HG03025 (cell line): ENCODE data around the gene PKMYT1.

Experiments
- ATAC-seq: cut with Tn5 transposase; IDR thresholded peaks from one replicate; pipeline ENCODE4 v1.9.1; 2021; ENCODE audit warnings: mild to moderate bottlenecking, moderate library complexity; ENCODE audit not compliant: unreplicated experiment, low FRiP score

The PKMYT1 gene

GRCh38 chr16:3001316-3001715 lies 21.1 kb upstream of the PKMYT1 start:
- no peak for ATAC-seq

GRCh38 chr16:3000540-3000939 lies 20.3 kb upstream of the PKMYT1 start:
- no peak for ATAC-seq

- ATAC-seq: no peak
These were observed 19.7 kb upstream of the PKMYT1 start for GRCh38 chr16:2999929-3000328.

- no peak for ATAC-seq
These were observed 16.1 kb upstream of the PKMYT1 start for GRCh38 chr16:2996298-2996697.

- no peak for ATAC-seq
These were observed 12.3 kb upstream of the PKMYT1 start for GRCh38 chr16:2992383-2993081.

GRCh38 chr16:2991566-2992261 lies 11.5 kb upstream of the PKMYT1 start:
- ATAC-seq: no peak

- ATAC-seq: no peak
These were observed 10.6 kb upstream of the PKMYT1 start for GRCh38 chr16:2990891-2991290.

GRCh38 chr16:2988590-2989099 lies 8.4 kb upstream of the PKMYT1 start:
- no peak for ATAC-seq

GRCh38 chr16:2987833-2988232 lies 7.6 kb upstream of the PKMYT1 start:
- ATAC-seq: no peak

GRCh38 chr16:2987286-2987685 lies 7.0 kb upstream of the PKMYT1 start:
- ATAC-seq: no peak

GRCh38 chr16:2986623-2987188 lies 6.5 kb upstream of the PKMYT1 start:
- ATAC-seq: no peak

GRCh38 chr16:2985893-2986355 lies 5.7 kb upstream of the PKMYT1 start:
- ATAC-seq: no peak

- ATAC-seq: no peak
These were observed 5.2 kb upstream of the PKMYT1 start for GRCh38 chr16:2985462-2985861.

GRCh38 chr16:2983706-2984136 lies 3.5 kb upstream of the PKMYT1 start:
- ATAC-seq: no peak

- no peak for ATAC-seq
These were observed 2.2 kb upstream of the PKMYT1 start for GRCh38 chr16:2982402-2982801.

GRCh38 chr16:2981899-2982250 lies 1.6 kb upstream of the PKMYT1 start:
- ATAC-seq: no peak

GRCh38 chr16:2981177-2981898 lies 1.1 kb upstream of the PKMYT1 start:
- ATAC-seq: no peak

GRCh38 chr16:2979669-2980226 lies 498 bp downstream of the PKMYT1 start:
- peak; percentile 12 for ATAC-seq

- ATAC-seq: no peak
These were observed 2.8 kb downstream of the PKMYT1 start for GRCh38 chr16:2977440-2977839.

GRCh38 chr16:2976673-2977072 lies 3.6 kb downstream of the PKMYT1 start:
- ATAC-seq: no peak

- no peak for ATAC-seq
These were observed 4.0 kb downstream of the PKMYT1 start for GRCh38 chr16:2976201-2976600.
